ENCODE data around the gene GRK1. TPM values are rescaled to one million over a fixed set of nuclear protein-coding genes. Genes with fewer than 3 reads are reported as not detected.

GRK1 gene
- total and polyA plus RNA-seq, 2 of the 13 experiments (the other 11 are each of a cell fraction or from before 2014, with no cell fraction given) = 0.07 to 0.12 TPM

DNA sequence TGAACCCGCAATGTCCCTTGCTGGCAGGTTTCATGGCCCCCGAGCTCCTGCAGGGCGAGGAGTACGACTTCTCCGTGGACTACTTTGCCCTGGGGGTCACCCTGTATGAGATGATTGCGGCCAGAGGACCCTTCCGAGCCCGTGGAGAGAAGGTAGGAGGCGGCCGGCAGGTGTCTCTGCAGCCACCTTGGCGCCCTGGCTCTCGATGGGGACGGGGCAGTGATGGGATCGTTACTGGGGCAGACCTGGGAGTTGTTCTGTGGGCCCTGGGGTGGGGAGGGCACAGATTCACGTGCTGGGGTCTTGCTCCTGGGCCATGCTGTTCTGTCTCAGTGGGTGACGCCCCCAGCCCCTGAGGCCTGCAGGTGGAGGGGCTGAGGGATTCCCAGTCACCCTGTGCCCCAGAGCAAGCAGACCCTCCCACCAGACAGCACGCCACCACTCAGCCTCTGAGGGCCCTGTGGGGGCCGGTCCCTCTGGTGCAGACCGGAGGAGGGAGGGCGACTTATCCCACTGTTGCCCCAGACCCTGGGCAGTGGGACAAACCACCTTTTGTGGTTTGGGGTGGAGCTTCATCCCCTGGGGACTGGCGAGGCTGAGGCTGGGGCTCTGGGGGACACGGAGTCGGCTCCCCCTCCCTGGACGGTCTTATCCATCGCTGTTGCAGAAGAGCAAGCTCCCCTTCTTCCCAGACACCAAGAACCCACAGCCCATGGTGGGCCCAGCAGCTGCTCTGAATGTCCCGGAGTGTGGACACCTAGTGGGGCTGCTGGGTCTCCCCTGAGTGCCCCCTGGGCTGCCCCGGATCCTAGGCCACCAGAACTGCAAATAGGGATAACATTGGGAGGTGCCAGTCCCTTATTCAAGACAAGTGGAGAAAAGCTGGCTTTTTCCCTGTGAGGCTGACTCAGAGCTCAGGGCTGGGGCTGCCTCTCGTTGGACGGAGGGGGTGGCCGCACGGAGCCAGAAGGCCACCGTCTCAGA lies 64.5 kb downstream of the GRK1 start:
- H3K4me1 ChIP-seq (ENCODE audit: insufficient read depth, low read length) = peaks cover 9% of the 10 kb centered on the region
- DNase-seq (ENCODE audit: low spot score) = no peak
- H3K4me2 ChIP-seq (ENCODE audit: low read depth, low read length) = no peak overlapping the region
- H3K27ac ChIP-seq (ENCODE audit: extremely low read length, insufficient read depth, low read length) = no peak overlapping the region
- H3K4me3 ChIP-seq (replicated peaks in 1 of 3; ENCODE audit: insufficient read depth in 1 of 3, low read depth in 2 of 3, low read length in 3 of 3) = no peak overlapping the region
- CTCF ChIA-PET (ENCODE audit: low intra/inter-chr PET ratio, low total read pairs) = interaction anchor here (0.6 kb wide), 1 partner anchor 495 kb away, joined by 3 read pairs; no protein-coding TSS in a partner anchor
- H3K36me3 ChIP-seq (replicated peaks in 1 of 2; ENCODE audit: control insufficient read depth in 1 of 2, insufficient read depth in 2 of 2, low read length in 2 of 2) = no peaks in the 10 kb centered on the region
- BruUV-seq (replicated peaks) = no TSS peak
- no peaks in the 10 kb centered on the region for H3K79me2 ChIP-seq (ENCODE audit: insufficient read depth, low read length)
- H3K27me3 ChIP-seq (ENCODE audit: control insufficient read depth in 1 of 2, insufficient read depth in 2 of 2, low read length in 2 of 2) = peaks cover 12 to 38% of the 10 kb centered on the region in 2 experiments; a peak in 4 of 5 replicates
- H2AFZ ChIP-seq (ENCODE audit: low read length) = no peak overlapping the region
- no peak for FAIRE-seq
- no peak overlapping the region for H3K9ac ChIP-seq (ENCODE audit: insufficient read depth, low read depth, low read length)
- WGBS (ENCODE audit: low lambda C conversion rate) = 4% methylated on average over 8 of the region's 32 CpGs
- in situ Hi-C loops (cut with HindIII; ENCODE audit: extremely low pct_ligation_motif_present, low pct_unique_long_range_greater_than_20kb) (no loop called here), intact Hi-C loops (cut with micrococcal nuclease; ENCODE audit: unreplicated experiment) (no loop called here)
- H4K20me1 ChIP-seq (ENCODE audit: insufficient read depth, low read length) = no peaks in the 10 kb centered on the region
- POLR2A ChIA-PET = no interaction called here
- no peaks in the 10 kb centered on the region for H3K9me3 ChIP-seq (ENCODE audit: low read length)
- peak; percentile 58 for ATAC-seq
- TF ChIP-seq USF2 (IDR thresholded peaks at IDR 0.05; ENCODE audit: low read depth, low read length) (no peak), USF2 (CRISPR knock-in tag; IDR thresholded peaks at IDR 0.05; ENCODE audit: borderline replicate concordance) (no peak), RCOR2 (CRISPR knock-in tag; IDR thresholded peaks at IDR 0.05) (no peak), ZNF337 (CRISPR knock-in tag; IDR thresholded peaks at IDR 0.05; ENCODE audit: borderline replicate concordance, low read depth) (no peak), PHF20 (CRISPR knock-in tag; IDR thresholded peaks at IDR 0.05) (no peak), ZNF432 (CRISPR knock-in tag; IDR thresholded peaks at IDR 0.05; ENCODE audit: borderline replicate concordance) (no peak), ATF4 (CRISPR knock-in tag; IDR thresholded peaks at IDR 0.05) (no peak), GPN1 (CRISPR knock-in tag; IDR thresholded peaks at IDR 0.05; ENCODE audit: borderline replicate concordance) (no peak), SMAD1 (CRISPR knock-in tag; IDR thresholded peaks at IDR 0.05; ENCODE audit: borderline replicate concordance, low read depth) (no peak), KDM4B (CRISPR knock-in tag; IDR thresholded peaks at IDR 0.05) (no peak), NAIF1 (CRISPR knock-in tag; IDR thresholded peaks at IDR 0.05; ENCODE audit: borderline replicate concordance) (no peak), ZNF121 (CRISPR knock-in tag; IDR thresholded peaks at IDR 0.05) (peak; percentile 22; the same call in 1 of the 2 replicates), RFX1 (IDR thresholded peaks at IDR 0.05) (no peak)
- TF ChIP-seq, protein P1, sequence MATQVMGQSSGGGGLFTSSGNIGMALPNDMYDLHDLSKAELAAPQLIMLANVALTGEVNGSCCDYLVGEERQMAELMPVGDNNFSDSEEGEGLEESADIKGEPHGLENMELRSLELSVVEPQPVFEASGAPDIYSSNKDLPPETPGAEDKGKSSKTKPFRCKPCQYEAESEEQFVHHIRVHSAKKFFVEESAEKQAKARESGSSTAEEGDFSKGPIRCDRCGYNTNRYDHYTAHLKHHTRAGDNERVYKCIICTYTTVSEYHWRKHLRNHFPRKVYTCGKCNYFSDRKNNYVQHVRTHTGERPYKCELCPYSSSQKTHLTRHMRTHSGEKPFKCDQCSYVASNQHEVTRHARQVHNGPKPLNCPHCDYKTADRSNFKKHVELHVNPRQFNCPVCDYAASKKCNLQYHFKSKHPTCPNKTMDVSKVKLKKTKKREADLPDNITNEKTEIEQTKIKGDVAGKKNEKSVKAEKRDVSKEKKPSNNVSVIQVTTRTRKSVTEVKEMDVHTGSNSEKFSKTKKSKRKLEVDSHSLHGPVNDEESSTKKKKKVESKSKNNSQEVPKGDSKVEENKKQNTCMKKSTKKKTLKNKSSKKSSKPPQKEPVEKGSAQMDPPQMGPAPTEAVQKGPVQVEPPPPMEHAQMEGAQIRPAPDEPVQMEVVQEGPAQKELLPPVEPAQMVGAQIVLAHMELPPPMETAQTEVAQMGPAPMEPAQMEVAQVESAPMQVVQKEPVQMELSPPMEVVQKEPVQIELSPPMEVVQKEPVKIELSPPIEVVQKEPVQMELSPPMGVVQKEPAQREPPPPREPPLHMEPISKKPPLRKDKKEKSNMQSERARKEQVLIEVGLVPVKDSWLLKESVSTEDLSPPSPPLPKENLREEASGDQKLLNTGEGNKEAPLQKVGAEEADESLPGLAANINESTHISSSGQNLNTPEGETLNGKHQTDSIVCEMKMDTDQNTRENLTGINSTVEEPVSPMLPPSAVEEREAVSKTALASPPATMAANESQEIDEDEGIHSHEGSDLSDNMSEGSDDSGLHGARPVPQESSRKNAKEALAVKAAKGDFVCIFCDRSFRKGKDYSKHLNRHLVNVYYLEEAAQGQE (IDR thresholded peaks at IDR 0.05; ENCODE audit: borderline replicate concordance in 1 of 2, low read depth in 1 of 2, low read length in 2 of 2) = no peak
- TF ChIP-seq, protein P2, sequence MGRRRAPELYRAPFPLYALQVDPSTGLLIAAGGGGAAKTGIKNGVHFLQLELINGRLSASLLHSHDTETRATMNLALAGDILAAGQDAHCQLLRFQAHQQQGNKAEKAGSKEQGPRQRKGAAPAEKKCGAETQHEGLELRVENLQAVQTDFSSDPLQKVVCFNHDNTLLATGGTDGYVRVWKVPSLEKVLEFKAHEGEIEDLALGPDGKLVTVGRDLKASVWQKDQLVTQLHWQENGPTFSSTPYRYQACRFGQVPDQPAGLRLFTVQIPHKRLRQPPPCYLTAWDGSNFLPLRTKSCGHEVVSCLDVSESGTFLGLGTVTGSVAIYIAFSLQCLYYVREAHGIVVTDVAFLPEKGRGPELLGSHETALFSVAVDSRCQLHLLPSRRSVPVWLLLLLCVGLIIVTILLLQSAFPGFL (CRISPR knock-in tag; IDR thresholded peaks at IDR 0.05) = no peak

Measured in HepG2 (cell line).